SK-N-SH (cell line): ENCODE results near the gene PPP3R1. TPM values are rescaled to one million over a fixed set of nuclear protein-coding genes. Genes with fewer than 3 reads are reported as not detected.

Experiments
- CTCF ChIA-PET: fragments of 300-600, 350-600 bp; formaldehyde crosslinking; extraction: SDS; loops from one replicate; lab custom pipeline; 2021; lab: Yijun Ruan, JAX
- POLR2A ChIA-PET: fragments of 350-600 bp; sonication (Branson Sonifier 250); formaldehyde crosslinking; extraction: SDS; loops from one replicate; lab custom pipeline; 2020; ENCODE audit warnings: antibody characterized with exemption, inconsistent platforms; lab: Yijun Ruan, JAX
- DNase-seq: peaks from one replicate; pipeline ENCODE4 v3.0.0; 2012
- H2AFZ ChIP-seq: fragments of 200-600 bp; sonication (generic); 2 replicates; pipeline ENCODE4 v1.8.1; 2016; ENCODE audit warnings: antibody characterized with exemption, mild to moderate bottlenecking, low read depth
- H3F3A ChIP-seq: fragments of 200-600 bp; sonication (generic); replicated peaks from 2 replicates; pipeline ENCODE3; 2016; ENCODE audit warnings: antibody characterized with exemption, mild to moderate bottlenecking; ENCODE audit not compliant: insufficient read depth
- H3K27ac ChIP-seq, 2 experiments: fragments of 200-500 bp in 1 of 2; fragments of 200-600 bp in 1 of 2; sonication (Bioruptor generic) in 1 of 2; sonication (generic), shearing (Covaris generic) in 1 of 2; 2 replicates each; pipeline versions ENCODE4 v1.5.1 to v1.6.1; 2014 to 2016; ENCODE audit warnings: low read depth in 2 of 2, inconsistent platforms in 1 of 2, low read length in 1 of 2, mild to moderate bottlenecking in 1 of 2, mixed read lengths in 1 of 2
- H3K27me3 ChIP-seq: fragments of 200-600 bp; sonication (generic), shearing (Covaris generic); 2 replicates; pipeline ENCODE4 v1.6.1; 2016; ENCODE audit warnings: mixed run types; ENCODE audit not compliant: insufficient read depth
- H3K36me3 ChIP-seq, 2 experiments: fragments of 200-500 bp in 1 of 2; fragments of 200-600 bp in 1 of 2; sonication (Bioruptor generic) in 1 of 2; sonication (generic) in 1 of 2; replicated peaks in 1 of 2; 2 replicates each; pipeline versions ENCODE3 to v1.5.1; 2014 to 2016; ENCODE audit warnings: low read length in 1 of 2, mild to moderate bottlenecking in 1 of 2; ENCODE audit not compliant: insufficient read depth in 2 of 2, control insufficient read depth in 1 of 2
- H3K4me1 ChIP-seq, 2 experiments: fragments of 200-500 bp in 1 of 2; fragments of 200-600 bp in 1 of 2; sonication (Bioruptor generic) in 1 of 2; sonication (generic), shearing (Covaris generic) in 1 of 2; 2 replicates each; pipeline versions ENCODE4 v1.5.1 to v1.6.1; 2014 to 2016; ENCODE audit warnings: low read depth in 1 of 2, low read length in 1 of 2, mixed run types in 1 of 2; ENCODE audit not compliant: insufficient read depth in 2 of 2, control insufficient read depth in 1 of 2
- H3K4me2 ChIP-seq: fragments of 200-600 bp; sonication (generic), shearing (Covaris generic); 2 replicates; pipeline ENCODE4 v1.6.1; 2017; ENCODE audit warnings: mixed run types
- H3K4me3 ChIP-seq, 2 experiments: fragments of 200-500 bp in 1 of 2; fragments of 200-600 bp in 1 of 2; sonication (Bioruptor generic) in 1 of 2; sonication (generic), shearing (Covaris generic) in 1 of 2; 2 replicates each; pipeline versions ENCODE4 v1.5.1 to v1.8.1; 2014 to 2016; ENCODE audit warnings: low read depth in 2 of 2, inconsistent platforms in 1 of 2, low read length in 1 of 2, mild to moderate bottlenecking in 1 of 2, mixed read lengths in 1 of 2, moderate library complexity in 1 of 2
- H3K79me2 ChIP-seq: fragments of 200-600 bp; sonication (generic); 2 replicates; pipeline ENCODE4 v1.8.1; 2017; ENCODE audit warnings: mild to moderate bottlenecking; ENCODE audit not compliant: insufficient read depth
- H3K9ac ChIP-seq: fragments of 200-600 bp; sonication (generic); 2 replicates; pipeline ENCODE4 v1.6.1; 2017; ENCODE audit warnings: mixed run types
- H3K9me2 ChIP-seq: fragments of 200-600 bp; sonication (generic); 2 replicates; pipeline ENCODE4 v1.6.1; 2017; ENCODE audit warnings: mixed run types
- H3K9me3 ChIP-seq: fragments of 200-600 bp; sonication (generic); 2 replicates; pipeline ENCODE4 v1.6.1; 2017; ENCODE audit warnings: mixed run types, mild to moderate bottlenecking, moderate library complexity
- H4K20me1 ChIP-seq: fragments of 200-600 bp; sonication (generic); 2 replicates; pipeline ENCODE4 v1.6.1; 2017; ENCODE audit warnings: mild to moderate bottlenecking, mixed run types; ENCODE audit not compliant: insufficient read depth
- CTCF ChIP-seq: fragments of 200-600 bp; sonication (generic); IDR thresholded peaks from 2 replicates; pipeline ENCODE4 v1.6.1; 2017; ENCODE audit warnings: antibody characterized with exemption, mild to moderate bottlenecking, moderate library complexity
- FOSL2 ChIP-seq: IDR thresholded peaks from 2 replicates; pipeline ENCODE4 v1.4.0; 2012; ENCODE audit warnings: low read depth, mild to moderate bottlenecking, moderate library complexity, borderline replicate concordance
- GATA2 ChIP-seq: sonication (generic); formaldehyde crosslinking; IDR thresholded peaks from 2 replicates; pipeline ENCODE4 v1.5.0; 2020; ENCODE audit warnings: mild to moderate bottlenecking, missing genetic modification reagents
- IRF3 ChIP-seq: fragments of 150-350 bp; IDR thresholded peaks from 2 replicates; pipeline ENCODE4 v1.6.1; 2016; ENCODE audit warnings: mild to moderate bottlenecking, low read depth, low read length
- NFIC ChIP-seq: IDR thresholded peaks from 2 replicates; pipeline ENCODE4 v1.4.0; 2012; ENCODE audit warnings: borderline replicate concordance
- RAD21 ChIP-seq: IDR thresholded peaks from 2 replicates; pipeline ENCODE4 v1.6.1; 2012; ENCODE audit warnings: mild to moderate bottlenecking, low read length
- RFX5 ChIP-seq: IDR thresholded peaks from 2 replicates; pipeline ENCODE4 v1.6.1; 2012; ENCODE audit warnings: mild to moderate bottlenecking, improper control_type of control experiment, low read length
- SIN3A ChIP-seq: IDR thresholded peaks from 2 replicates; pipeline ENCODE4 v1.6.1; 2012; ENCODE audit warnings: low read depth, mild to moderate bottlenecking, low read length, moderate library complexity, borderline replicate concordance
- SMC3 ChIP-seq: IDR thresholded peaks from 2 replicates; pipeline ENCODE4 v1.6.1; 2012; ENCODE audit warnings: low read depth, low read length, improper control_type of control experiment
- WGBS: methylation state at CpG from one replicate; pipeline ENCODE4 v1.1.6; 2017; ENCODE audit warnings: low lambda C conversion rate; 5-methylcytosine and 5-hydroxymethylcytosine counted together
- polyA plus RNA-seq, 3 experiments: library from polyadenylated mRNA; depleted of rRNA; stranded (reverse); fragments of >200 nt; gene quantifications; 2 replicates each; pipeline ENCODE4 v1.2.3, GENCODE V29; 2012
- TF ChIP-seq, protein P1 (sequence below): IDR thresholded peaks from 2 replicates; pipeline ENCODE4 v1.6.1; 2012; ENCODE audit warnings: mild to moderate bottlenecking, low read depth, low read length, moderate library complexity
- TF ChIP-seq, protein P2 (sequence below): IDR thresholded peaks from 2 replicates; pipeline ENCODE4 v1.4.0; 2012; ENCODE audit warnings: low read depth

Gene PPP3R1
- polyA plus RNA-seq, 1 of the 3 experiments (the other 2 are of a cell fraction), result 12.0 TPM

DNA sequence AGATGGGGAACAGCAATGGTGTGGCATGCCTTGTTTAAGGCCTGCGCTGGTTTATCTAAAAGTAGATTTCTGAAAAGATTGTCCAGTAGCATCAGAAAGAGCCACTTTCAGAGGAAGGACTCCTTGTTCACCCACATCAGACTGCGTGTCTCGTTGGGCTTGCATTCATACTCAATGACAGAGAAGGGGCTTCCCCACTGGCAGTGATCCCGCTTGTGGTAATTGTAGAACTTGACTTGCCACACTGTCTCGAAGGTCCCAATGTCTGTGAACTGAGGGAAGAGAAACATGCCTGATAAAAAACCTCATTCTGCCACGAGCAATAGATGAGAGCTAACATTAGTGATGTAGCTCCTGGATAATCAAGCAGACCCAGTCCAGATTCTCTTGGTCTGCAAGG, 41.4 kb upstream of the PPP3R1 start (continued):
- TF ChIP-seq, protein P1, sequence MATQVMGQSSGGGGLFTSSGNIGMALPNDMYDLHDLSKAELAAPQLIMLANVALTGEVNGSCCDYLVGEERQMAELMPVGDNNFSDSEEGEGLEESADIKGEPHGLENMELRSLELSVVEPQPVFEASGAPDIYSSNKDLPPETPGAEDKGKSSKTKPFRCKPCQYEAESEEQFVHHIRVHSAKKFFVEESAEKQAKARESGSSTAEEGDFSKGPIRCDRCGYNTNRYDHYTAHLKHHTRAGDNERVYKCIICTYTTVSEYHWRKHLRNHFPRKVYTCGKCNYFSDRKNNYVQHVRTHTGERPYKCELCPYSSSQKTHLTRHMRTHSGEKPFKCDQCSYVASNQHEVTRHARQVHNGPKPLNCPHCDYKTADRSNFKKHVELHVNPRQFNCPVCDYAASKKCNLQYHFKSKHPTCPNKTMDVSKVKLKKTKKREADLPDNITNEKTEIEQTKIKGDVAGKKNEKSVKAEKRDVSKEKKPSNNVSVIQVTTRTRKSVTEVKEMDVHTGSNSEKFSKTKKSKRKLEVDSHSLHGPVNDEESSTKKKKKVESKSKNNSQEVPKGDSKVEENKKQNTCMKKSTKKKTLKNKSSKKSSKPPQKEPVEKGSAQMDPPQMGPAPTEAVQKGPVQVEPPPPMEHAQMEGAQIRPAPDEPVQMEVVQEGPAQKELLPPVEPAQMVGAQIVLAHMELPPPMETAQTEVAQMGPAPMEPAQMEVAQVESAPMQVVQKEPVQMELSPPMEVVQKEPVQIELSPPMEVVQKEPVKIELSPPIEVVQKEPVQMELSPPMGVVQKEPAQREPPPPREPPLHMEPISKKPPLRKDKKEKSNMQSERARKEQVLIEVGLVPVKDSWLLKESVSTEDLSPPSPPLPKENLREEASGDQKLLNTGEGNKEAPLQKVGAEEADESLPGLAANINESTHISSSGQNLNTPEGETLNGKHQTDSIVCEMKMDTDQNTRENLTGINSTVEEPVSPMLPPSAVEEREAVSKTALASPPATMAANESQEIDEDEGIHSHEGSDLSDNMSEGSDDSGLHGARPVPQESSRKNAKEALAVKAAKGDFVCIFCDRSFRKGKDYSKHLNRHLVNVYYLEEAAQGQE, result no peak
- TF ChIP-seq RFX5 (no peak), IRF3 (no peak), SIN3A (no peak), GATA2 (CRISPR knock-in tag) (no peak)

DNA sequence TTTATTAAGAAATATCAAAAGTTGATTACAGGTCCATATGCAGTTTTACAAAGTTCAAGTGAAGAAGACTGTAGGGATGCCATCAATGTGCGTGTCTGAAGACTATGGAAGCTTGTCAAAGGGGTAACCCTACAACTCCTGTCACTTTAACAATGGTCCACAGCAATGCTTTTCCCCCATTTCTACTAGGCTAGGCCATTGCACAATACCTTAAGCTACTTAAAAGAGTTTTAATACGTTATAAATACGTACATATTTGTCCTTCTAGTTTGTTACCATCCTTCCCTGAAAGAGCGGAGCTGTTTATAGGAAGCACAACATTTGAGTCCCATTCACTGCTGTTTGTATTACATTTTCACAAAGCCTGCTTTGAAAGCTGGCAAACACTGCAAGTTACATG, 40.7 kb upstream of the PPP3R1 start:
- H3K27me3 ChIP-seq, result no peaks in the 10 kb centered on the region
- H3K4me1 ChIP-seq, result no peaks in the 10 kb centered on the region; a peak in 1 of 4 replicates
- H3K4me3 ChIP-seq, result no peak overlapping the region
- DNase-seq, result no peak
- no peak overlapping the region for H3K27ac ChIP-seq
- no peaks in the 10 kb centered on the region for H3K79me2 ChIP-seq
- CTCF ChIA-PET, result interaction anchor here (1.0 to 6.1 kb wide), 13 partner anchors 9 to 171 kb away, joined by 3 to 51 read pairs (median 6); no protein-coding TSS in a partner anchor
- TF ChIP-seq FOSL2, result no peak
- TF ChIP-seq, protein P2, sequence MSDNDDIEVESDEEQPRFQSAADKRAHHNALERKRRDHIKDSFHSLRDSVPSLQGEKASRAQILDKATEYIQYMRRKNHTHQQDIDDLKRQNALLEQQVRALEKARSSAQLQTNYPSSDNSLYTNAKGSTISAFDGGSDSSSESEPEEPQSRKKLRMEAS, result no peak
- POLR2A ChIA-PET, result no interaction called here
- peaks cover 3% of the 10 kb centered on the region for H3F3A ChIP-seq
- no peak overlapping the region for H3K4me2 ChIP-seq
- H3K36me3 ChIP-seq, result peaks cover 4% of the 10 kb centered on the region in 2 experiments
- no peak overlapping the region for H2AFZ ChIP-seq
- no peaks in the 10 kb centered on the region for H4K20me1 ChIP-seq
- WGBS, result 89% methylated on average over 4 of the region's 4 CpGs
- H3K9me3 ChIP-seq, result no peaks in the 10 kb centered on the region
- H3K9me2 ChIP-seq, result no peaks in the 10 kb centered on the region
- H3K9ac ChIP-seq, result no peak overlapping the region

- no peak overlapping the region for H3K9ac ChIP-seq
- H3K9me2 ChIP-seq, result no peaks in the 10 kb centered on the region
- peaks cover 0 to 5% of the 10 kb centered on the region in 2 experiments; a peak in 1 of 4 replicates for H3K4me1 ChIP-seq
- CTCF ChIA-PET, result interaction anchor here (0.5 to 6.1 kb wide), 26 partner anchors 8 to 408 kb away, joined by 3 to 51 read pairs (median 3); partner anchors contain the start of gene CNRIP1
- H3K27me3 ChIP-seq, result no peaks in the 10 kb centered on the region
- no peak overlapping the region for H2AFZ ChIP-seq
- no peak overlapping the region for H3K4me2 ChIP-seq
- DNase-seq, result peak; percentile 39
- TF ChIP-seq SMC3 (peak; percentile 52), RAD21 (peak; percentile 77), NFIC (no peak), IRF3 (no peak), CTCF (peak; percentile 74)
- TF ChIP-seq, all 33 proteins: peak for 3
- 75% methylated on average over 3 of the region's 3 CpGs for whole genome bisulfite sequencing
- POLR2A ChIA-PET, result no interaction called here
- Histone ChIP-seq H3K4me3 (no peak overlapping the region), H3K9me3 (no peaks in the 10 kb centered on the region), H3F3A (peaks cover 4% of the 10 kb centered on the region), H3K27ac (no peak overlapping the region; a peak in 1 of 4 replicates), H3K79me2 (no peaks in the 10 kb centered on the region), H4K20me1 (no peaks in the 10 kb centered on the region), H3K36me3 (peaks cover 4 to 5% of the 10 kb centered on the region in 2 experiments)
Observed at GRCh38 chr2:68292108-68292710, 39.9 kb upstream of the PPP3R1 start.
